MCF 10A (cell line): ENCODE measurements around the gene TGFBR3. TPM values are rescaled to one million over a fixed set of nuclear protein-coding genes. Genes with fewer than 3 reads are reported as not detected.

ENCODE experiments used
- BruUV-seq: library from RNA; stranded (reverse); fragments of 400-500 nt; replicated peaks from 2 replicates; lab custom pipeline; 2021; lab: Mats Ljungman, UMichigan
- CTCF ChIA-PET: fragments of 300-600 bp; sonication (Branson Sonifier 250); formaldehyde crosslinking; extraction: SDS; loops from one replicate; lab custom pipeline; 2021; ENCODE audit warnings: antibody characterized with exemption, inconsistent platforms; lab: Yijun Ruan, JAX
- POLR2A ChIA-PET: fragments of 300-600, 350-650 bp; sonication (Branson Sonifier 250); formaldehyde crosslinking; extraction: SDS; loops from one replicate; lab custom pipeline; 2020; ENCODE audit warnings: antibody characterized with exemption, inconsistent platforms; lab: Yijun Ruan, JAX
- DNase-seq: peaks from one replicate; pipeline ENCODE4 v3.0.0-alpha.2; 2018; ENCODE audit not compliant: unreplicated experiment
- H3K27ac Mint-ChIP-seq: one replicate; pipeline ENCODE4 v1.8.0; 2022; ENCODE audit warnings: mild to moderate bottlenecking, low read depth, mixed read lengths; ENCODE audit not compliant: unreplicated experiment
- H3K27me3 Mint-ChIP-seq: one replicate; pipeline ENCODE4 v1.8.0; 2022; ENCODE audit warnings: mixed read lengths; ENCODE audit not compliant: insufficient read depth, unreplicated experiment
- H3K36me3 Mint-ChIP-seq: one replicate; pipeline ENCODE4 v1.8.0; 2022; ENCODE audit warnings: mild to moderate bottlenecking, moderate library complexity, mixed read lengths; ENCODE audit not compliant: insufficient read depth, unreplicated experiment
- H3K4me1 Mint-ChIP-seq: one replicate; pipeline ENCODE4 v1.8.0; 2022; ENCODE audit warnings: mixed read lengths; ENCODE audit not compliant: insufficient read depth, unreplicated experiment
- H3K4me3 Mint-ChIP-seq: one replicate; pipeline ENCODE4 v1.8.0; 2022; ENCODE audit warnings: mild to moderate bottlenecking, moderate library complexity, mixed read lengths; ENCODE audit not compliant: unreplicated experiment
- H3K9me3 Mint-ChIP-seq: one replicate; pipeline ENCODE4 v1.8.0; 2022; ENCODE audit warnings: mixed read lengths; ENCODE audit not compliant: unreplicated experiment
- CTCF ChIP-seq: fragments of 200-600 bp; IDR thresholded peaks from one replicate; pipeline ENCODE4 v1.8.0; 2022; ENCODE audit warnings: antibody characterized with exemption, mild to moderate bottlenecking; ENCODE audit not compliant: unreplicated experiment
- intact Hi-C: fragments of 100-400 bp; cut with micrococcal nuclease; formaldehyde crosslinking; loops from 2 replicates; pipeline ENCODE4 v1.14.1; 2022
- total RNA-seq: library from RNA; stranded (reverse); gene quantifications from 2 replicates; pipeline ENCODE4 v1.2.3, GENCODE V29; 2022

The TGFBR3 gene
- total RNA-seq, 1 experiment from 2014 or later: 12.0 TPM

- Mint-ChIP-seq H3K27me3 (no peaks in the 10 kb centered on the region), H3K4me3 (no peak overlapping the region), H3K4me1 (peaks cover 38% of the 10 kb centered on the region), H3K9me3 (no peaks in the 10 kb centered on the region), H3K27ac (no peak overlapping the region), H3K36me3 (peaks cover 19% of the 10 kb centered on the region)
- CTCF ChIA-PET: interaction anchor here (1.0 to 1.8 kb wide), 4 partner anchors 10 to 100 kb away, joined by 3 to 6 read pairs (median 3); no protein-coding TSS in a partner anchor
- POLR2A ChIA-PET: interaction anchor here (1.3 to 3.2 kb wide), 7 partner anchors 10 to 217 kb away, joined by 4 to 20 read pairs (median 6); no protein-coding TSS in a partner anchor
- DNase-seq: no peak
- no TSS peak for BruUV-seq
- no peak for TF ChIP-seq CTCF
- intact Hi-C loops: no loop called here
Measured at GRCh38 chr1:91746728-91747338, 139.1 kb downstream of the TGFBR3 start.

GRCh38 chr1:91745640-91746373 is 140.1 kb downstream of the TGFBR3 start:
- BruUV-seq: no TSS peak
- Mint-ChIP-seq H3K4me1 (peaks cover 37% of the 10 kb centered on the region), H3K27me3 (no peaks in the 10 kb centered on the region), H3K27ac (no peak overlapping the region), H3K36me3 (peaks cover 18% of the 10 kb centered on the region), H3K4me3 (no peak overlapping the region), H3K9me3 (no peaks in the 10 kb centered on the region)
- intact Hi-C loops: no loop called here
- no peak for TF ChIP-seq CTCF
- CTCF ChIA-PET: interaction anchor here (0.7 to 1.8 kb wide), 5 partner anchors 9 to 241 kb away, joined by 3 to 6 read pairs (median 3); no protein-coding TSS in a partner anchor
- no peak for DNase-seq
- POLR2A ChIA-PET: interaction anchor here (0.7 to 3.2 kb wide), 12 partner anchors 9 to 216 kb away, joined by 3 to 20 read pairs (median 4); no protein-coding TSS in a partner anchor

- Mint-ChIP-seq H3K9me3 (no peaks in the 10 kb centered on the region), H3K27me3 (no peaks in the 10 kb centered on the region), H3K4me1 (peaks cover 30% of the 10 kb centered on the region), H3K27ac (no peak overlapping the region), H3K4me3 (no peak overlapping the region), H3K36me3 (peaks cover 18% of the 10 kb centered on the region)
- no peak for TF ChIP-seq CTCF
- intact Hi-C loops: no loop called here
- ChIA-PET CTCF (interaction anchor here (0.9 to 1.3 kb wide), 6 partner anchors 9 to 215 kb away, joined by 3 to 4 read pairs (median 3); no protein-coding TSS in a partner anchor), POLR2A (interaction anchor here (0.7 to 1.9 kb wide), 13 partner anchors 9 to 215 kb away, joined by 3 to 6 read pairs (median 4); no protein-coding TSS in a partner anchor)
- peak; percentile 40 for DNase-seq
- no TSS peak for BruUV-seq
Measured at GRCh38 chr1:91744953-91745639, 140.9 kb downstream of the TGFBR3 start.
